Epithelial cell of proximal tubule (primary cell): ENCODE measurements around the gene EPHA6. TPM values are rescaled to one million over a fixed set of nuclear protein-coding genes. Genes with fewer than 3 reads are reported as not detected.

ENCODE experiments used
- DNase-seq: peaks from one replicate; pipeline ENCODE4 v3.0.0-alpha.2; 2011; ENCODE audit warnings: low read depth
- H3K4me3 ChIP-seq: 2 replicates; pipeline ENCODE4 v1.5.1; 2011; ENCODE audit warnings: low read depth, mild to moderate bottlenecking, low read length
- total RNA-seq: library from RNA; depleted of rRNA; stranded (reverse); fragments of >200 nt; gene quantifications from 2 replicates; pipeline ENCODE4 v1.2.3, GENCODE V29; 2015
- TF ChIP-seq, protein P1 (sequence below): conservative IDR thresholded peaks from 2 replicates; pipeline ENCODE4 v1.5.1; 2012; ENCODE audit warnings: low read depth, mild to moderate bottlenecking, low read length

The EPHA6 gene
- total RNA-seq, 1 donor from 2014 or later, result 0.46 TPM

DNA sequence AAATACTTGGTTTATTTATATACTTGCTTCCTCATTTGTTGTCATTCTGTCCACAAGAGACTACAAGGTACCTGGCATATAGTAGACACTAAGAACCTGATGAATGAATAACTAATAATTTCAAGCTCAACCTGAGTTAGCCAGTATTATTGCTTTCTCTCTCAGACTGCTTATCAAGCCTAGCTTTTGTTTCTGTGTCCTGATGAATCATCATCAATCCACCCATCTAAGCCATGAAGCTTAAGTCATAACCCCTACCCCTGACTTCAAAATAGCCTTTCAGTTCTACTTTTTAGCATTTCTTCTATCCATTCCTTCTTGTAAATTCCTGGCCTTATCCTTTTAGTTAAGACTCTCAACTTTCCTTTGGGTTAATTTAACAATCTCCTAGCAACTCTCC lies 420.8 kb downstream of the EPHA6 start:
- DNase-seq, result no peak
- H3K4me3 ChIP-seq, result no peak overlapping the region
- TF ChIP-seq, protein P1, sequence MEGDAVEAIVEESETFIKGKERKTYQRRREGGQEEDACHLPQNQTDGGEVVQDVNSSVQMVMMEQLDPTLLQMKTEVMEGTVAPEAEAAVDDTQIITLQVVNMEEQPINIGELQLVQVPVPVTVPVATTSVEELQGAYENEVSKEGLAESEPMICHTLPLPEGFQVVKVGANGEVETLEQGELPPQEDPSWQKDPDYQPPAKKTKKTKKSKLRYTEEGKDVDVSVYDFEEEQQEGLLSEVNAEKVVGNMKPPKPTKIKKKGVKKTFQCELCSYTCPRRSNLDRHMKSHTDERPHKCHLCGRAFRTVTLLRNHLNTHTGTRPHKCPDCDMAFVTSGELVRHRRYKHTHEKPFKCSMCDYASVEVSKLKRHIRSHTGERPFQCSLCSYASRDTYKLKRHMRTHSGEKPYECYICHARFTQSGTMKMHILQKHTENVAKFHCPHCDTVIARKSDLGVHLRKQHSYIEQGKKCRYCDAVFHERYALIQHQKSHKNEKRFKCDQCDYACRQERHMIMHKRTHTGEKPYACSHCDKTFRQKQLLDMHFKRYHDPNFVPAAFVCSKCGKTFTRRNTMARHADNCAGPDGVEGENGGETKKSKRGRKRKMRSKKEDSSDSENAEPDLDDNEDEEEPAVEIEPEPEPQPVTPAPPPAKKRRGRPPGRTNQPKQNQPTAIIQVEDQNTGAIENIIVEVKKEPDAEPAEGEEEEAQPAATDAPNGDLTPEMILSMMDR, result no peak

DNA sequence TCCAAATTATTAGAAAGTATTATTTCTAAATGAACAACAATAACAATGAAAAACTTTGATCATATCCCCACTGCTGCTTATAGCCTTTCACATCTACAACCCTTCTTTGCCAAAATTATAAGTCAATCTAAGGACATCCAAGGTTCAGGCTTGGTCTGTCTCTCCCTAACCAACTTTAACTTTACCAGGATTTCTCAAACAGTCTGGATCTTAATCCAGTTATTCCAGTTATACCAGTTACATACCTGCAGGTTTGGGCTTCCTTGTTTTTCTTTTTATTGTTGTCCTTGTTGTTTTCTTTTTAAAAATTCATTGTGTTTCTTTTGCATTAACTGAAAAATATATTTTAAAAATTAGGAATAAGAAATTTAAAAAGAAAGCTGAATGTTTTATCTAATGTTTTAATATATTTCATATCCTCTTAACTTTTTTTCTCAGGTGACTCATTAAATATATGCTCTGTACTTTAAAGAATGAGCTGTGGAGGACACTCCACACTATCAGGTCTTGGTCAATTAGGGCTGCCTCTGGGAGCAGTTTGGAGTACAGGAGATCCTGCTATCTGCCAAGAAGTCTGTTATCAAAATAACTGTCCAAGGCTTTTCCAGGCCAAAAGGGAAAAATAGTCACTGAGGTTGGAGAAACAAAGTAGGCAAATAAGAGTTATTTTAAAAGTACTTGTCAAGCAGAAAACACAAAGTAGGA lies 421.4 kb downstream of the EPHA6 start:
- no peak overlapping the region for H3K4me3 ChIP-seq
- TF ChIP-seq, protein P1, result no peak
- DNase-seq, result no peak

DNA sequence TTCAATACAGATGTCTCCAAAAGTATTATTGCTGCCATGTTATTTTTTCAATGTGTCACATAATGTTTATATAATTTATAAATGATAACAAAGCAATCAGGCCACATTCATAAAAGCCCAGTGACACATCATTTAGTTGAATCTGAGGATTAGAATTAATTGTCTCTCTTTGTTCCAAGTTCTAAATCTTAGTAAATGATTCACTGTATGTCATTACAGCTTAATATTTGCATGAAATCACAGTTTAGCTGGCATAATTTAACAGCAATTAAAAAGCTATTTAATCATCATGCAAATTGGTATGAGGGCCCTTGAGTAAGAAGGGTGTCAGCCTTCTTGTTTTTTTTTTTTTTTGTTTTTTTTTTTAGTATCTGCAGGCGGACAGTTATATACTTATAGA lies 427.0 kb downstream of the EPHA6 start:
- no peak for DNase-seq
- no peak overlapping the region for H3K4me3 ChIP-seq
- TF ChIP-seq, protein P1, result no peak

DNA sequence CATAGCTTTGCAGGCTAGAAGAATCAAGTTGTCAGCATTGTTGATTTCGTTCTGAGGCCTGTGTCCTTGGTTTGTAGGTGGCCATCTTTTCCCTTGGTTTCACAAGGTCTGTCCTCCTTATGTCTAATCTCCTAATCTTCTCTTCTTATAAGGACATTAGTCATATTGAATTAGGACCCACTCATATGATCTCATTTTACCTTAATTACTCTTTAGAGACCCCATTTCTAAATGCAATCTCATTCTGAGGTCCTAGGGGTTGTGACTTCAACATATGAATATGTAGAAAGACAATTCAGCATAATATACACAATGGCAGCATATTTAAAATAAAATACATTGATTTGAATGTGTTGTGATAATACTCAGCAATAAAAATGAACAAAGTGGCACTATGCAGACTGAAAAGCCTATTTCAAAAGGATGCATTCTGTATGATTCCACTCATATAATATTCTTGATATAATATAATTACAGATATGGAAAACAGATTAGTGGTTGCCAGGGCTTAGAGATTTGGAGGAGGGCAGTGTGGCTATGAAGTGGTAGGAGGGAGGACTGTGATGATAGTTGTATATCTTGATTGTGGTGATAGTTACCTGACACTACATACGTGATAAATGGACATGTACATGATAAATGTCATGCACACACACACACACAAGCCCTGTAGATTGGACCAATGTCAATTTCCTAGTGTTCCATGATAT lies 431.0 kb downstream of the EPHA6 start:
- TF ChIP-seq, protein P1, result no peak
- H3K4me3 ChIP-seq, result no peak overlapping the region
- DNase-seq, result no peak

DNA sequence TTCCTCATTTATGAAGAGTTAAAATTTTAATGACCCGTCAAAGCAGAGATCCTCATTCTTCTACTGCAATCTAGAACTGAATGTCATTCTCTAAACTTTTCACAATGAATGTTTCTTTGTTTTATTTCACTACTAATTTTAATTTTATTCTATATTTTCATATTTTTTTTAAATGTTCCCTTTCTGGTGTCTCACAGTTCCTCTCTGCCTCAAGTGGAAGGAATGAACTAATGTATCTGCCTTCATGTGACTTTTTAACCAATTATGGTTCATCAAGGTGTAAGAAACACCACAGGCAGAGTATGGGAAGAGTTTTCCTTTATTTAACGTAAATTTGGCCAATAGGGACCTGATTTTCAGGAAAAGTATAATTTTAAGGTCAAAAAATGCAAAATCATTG lies 441.7 kb downstream of the EPHA6 start:
- no peak for DNase-seq
- H3K4me3 ChIP-seq, result no peak overlapping the region
- TF ChIP-seq, protein P1, result peak; percentile 34

DNA sequence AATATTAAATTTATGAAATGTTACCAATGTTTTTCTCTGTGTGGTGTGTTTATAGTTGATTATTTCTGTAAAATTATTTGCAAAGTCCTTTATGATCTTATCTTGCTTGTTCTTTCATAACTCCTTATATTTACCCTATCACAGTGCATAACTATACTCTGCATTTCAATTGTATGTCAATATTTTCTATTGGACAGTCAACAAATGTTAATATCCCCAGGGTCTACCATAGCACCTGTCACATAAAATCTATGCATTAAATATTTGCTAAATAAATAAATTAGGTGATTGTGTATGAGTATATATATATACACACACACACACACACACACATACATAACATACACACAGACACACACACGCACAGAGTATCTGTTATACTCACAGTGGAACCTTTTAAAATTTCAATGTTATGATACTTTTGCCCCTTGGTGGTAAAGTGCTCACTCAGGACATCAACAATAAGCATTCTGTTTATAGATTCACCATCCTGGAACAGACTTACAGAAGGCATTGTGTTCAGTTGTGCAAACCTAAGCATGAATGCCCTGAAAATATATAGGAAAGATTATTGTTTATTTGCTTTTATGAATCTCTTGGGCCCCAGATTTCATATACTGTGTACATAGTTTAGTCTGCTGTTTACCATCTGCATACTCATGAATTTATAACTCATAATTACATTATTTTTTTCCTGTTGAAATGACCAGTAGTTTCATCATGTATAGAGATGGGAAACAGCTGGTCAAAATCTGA lies 443.7 kb downstream of the EPHA6 start:
- DNase-seq, result no peak
- H3K4me3 ChIP-seq, result no peak overlapping the region
- TF ChIP-seq, protein P1, result no peak
